Brain microvascular endothelial cell (primary cell): ENCODE measurements around the gene CCN5.
"Not testable (repeated sequence)": the region's sequence is repeated elsewhere in the genome, so short reads cannot be mapped to it uniquely, and the experiment has no call there.

Source experiments
- DNase-seq: peaks from one replicate; pipeline ENCODE4 v3.0.0-alpha.2; 2020
- H3K27ac ChIP-seq: fragments of 250-450 bp; sonication (Bioruptor Pico); 2 replicates; pipeline ENCODE4 v1.5.1; 2020; ENCODE audit warnings: mild to moderate bottlenecking, moderate library complexity
- H3K27me3 ChIP-seq: fragments of 250-450 bp; sonication (Bioruptor Pico); replicated peaks from 2 replicates; pipeline ENCODE4 v1.5.1; 2020; ENCODE audit warnings: mild to moderate bottlenecking
- H3K36me3 ChIP-seq: fragments of 250-450 bp; sonication (Bioruptor Pico); replicated peaks from 2 replicates; pipeline ENCODE4 v1.5.1; 2020; ENCODE audit warnings: mild to moderate bottlenecking
- H3K4me3 ChIP-seq: 2 replicates; pipeline ENCODE4 v1.5.1; 2011; ENCODE audit warnings: low read depth, mild to moderate bottlenecking, control low read depth, low read length, moderate library complexity
- CTCF ChIP-seq: IDR thresholded peaks from 2 replicates; pipeline ENCODE4 v1.5.1; 2011; ENCODE audit warnings: low read depth, mild to moderate bottlenecking, moderate library complexity, low read length, control low read depth, inconsistent platforms; ENCODE audit errors: missing control alignments
- in situ Hi-C: cut with HindIII; loops from 2 replicates; pipeline ENCODE4 v1.10.0; 2017; ENCODE audit warnings: low sequenced_read_pairs, low pct_ligation_motif_present

Gene CCN5

GRCh38 chr20:44758247-44759101, 43.3 kb downstream of the CCN5 start:
- no peak overlapping the region for H3K4me3 ChIP-seq
- DNase-seq = no peak
- TF ChIP-seq CTCF = no peak
- in situ Hi-C loops = no loop called here
- H3K27ac ChIP-seq = no peak overlapping the region
- peaks cover 6% of the 10 kb centered on the region for H3K27me3 ChIP-seq
- no peaks in the 10 kb centered on the region for H3K36me3 ChIP-seq

DNA sequence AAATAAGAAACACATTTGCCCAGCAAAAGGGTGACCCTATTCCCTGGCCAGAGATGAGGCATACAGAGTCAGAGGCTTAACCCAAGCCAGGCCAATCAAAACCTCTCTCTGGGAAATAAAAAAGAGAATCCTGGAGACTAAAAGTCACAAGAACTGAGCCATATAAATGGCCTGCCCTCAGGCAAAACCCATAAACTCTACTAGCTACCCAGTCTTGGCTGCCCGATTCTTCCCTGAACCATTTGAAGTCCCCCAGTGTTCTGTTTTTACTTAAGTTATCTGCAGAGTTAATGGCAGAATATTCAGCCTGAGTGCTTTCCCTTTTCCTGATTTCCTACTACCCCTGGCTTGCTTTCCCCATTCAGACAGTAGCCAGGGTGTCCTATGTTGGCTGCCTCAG, 44.4 kb downstream of the CCN5 start:
- TF ChIP-seq CTCF = no peak
- no peak for DNase-seq
- Histone ChIP-seq H3K36me3 (no peaks in the 10 kb centered on the region), H3K27me3 (peaks cover 1% of the 10 kb centered on the region), H3K4me3 (no peak overlapping the region), H3K27ac (no peak overlapping the region)
- in situ Hi-C loops = no loop called here

- in situ Hi-C loops = no loop called here
- H3K27ac ChIP-seq = no peak overlapping the region
- peaks cover 1% of the 10 kb centered on the region for H3K27me3 ChIP-seq
- no peak for TF ChIP-seq CTCF
- no peak overlapping the region for H3K4me3 ChIP-seq
- DNase-seq = no peak
- H3K36me3 ChIP-seq = no peaks in the 10 kb centered on the region
Measured at GRCh38 chr20:44761423-44761822, 46.3 kb downstream of the CCN5 start.

GRCh38 chr20:44762466-44763140, 47.4 kb downstream of the CCN5 start:
- peaks cover 1% of the 10 kb centered on the region for H3K27me3 ChIP-seq
- in situ Hi-C loops = no loop called here
- no peak for DNase-seq
- no peak overlapping the region for H3K27ac ChIP-seq
- no peak overlapping the region for H3K4me3 ChIP-seq
- TF ChIP-seq CTCF = no peak
- H3K36me3 ChIP-seq = no peaks in the 10 kb centered on the region

DNA sequence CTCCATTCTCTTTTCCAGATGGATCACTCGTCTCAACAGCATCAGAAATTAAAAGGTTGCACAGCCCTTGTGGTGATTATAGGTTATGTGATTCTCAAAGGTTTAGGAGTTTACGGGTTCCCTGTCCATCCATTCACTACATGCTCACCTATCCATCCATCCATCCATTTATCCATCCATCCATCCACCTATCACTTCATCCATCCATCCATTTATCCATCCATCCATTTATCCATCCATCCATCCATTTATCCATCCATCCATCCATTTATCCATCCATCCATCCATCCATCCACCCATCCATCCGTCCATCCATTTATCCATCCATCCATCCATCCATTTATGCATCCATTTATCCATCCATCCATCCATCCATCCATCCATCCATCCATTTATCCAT, 48.6 kb downstream of the CCN5 start:
- H3K27ac ChIP-seq, in situ Hi-C loops, H3K27me3 ChIP-seq, H3K4me3 ChIP-seq, H3K36me3 ChIP-seq, DNase-seq: not testable (repeated sequence)

DNA sequence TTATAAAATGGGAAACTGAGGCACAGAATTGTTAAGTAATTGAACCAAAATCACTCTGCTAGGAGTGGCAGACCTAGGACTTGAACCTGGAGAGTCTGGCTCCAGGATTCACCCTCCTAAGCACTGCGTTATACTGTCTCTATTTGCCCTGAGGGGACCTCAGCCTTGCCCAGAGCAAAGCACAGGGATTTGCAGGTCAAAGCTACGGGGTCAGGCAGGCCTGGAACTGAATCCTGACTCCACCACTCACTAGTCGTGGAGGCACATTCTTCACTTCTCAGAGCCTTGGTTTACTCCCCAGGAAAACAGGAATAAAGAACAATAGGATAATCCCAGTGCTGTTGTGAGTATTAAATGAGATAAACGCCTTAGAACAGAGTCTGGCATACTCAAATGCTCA, 49.9 kb downstream of the CCN5 start:
- no peak for TF ChIP-seq CTCF
- DNase-seq = no peak
- H3K27ac ChIP-seq = no peak overlapping the region
- H3K4me3 ChIP-seq = no peak overlapping the region
- H3K27me3 ChIP-seq = peaks cover 5% of the 10 kb centered on the region
- in situ Hi-C loops = no loop called here
- H3K36me3 ChIP-seq = no peaks in the 10 kb centered on the region
